ENCODE data around the gene TRAK1.

- TF ChIP-seq CTCF (IDR thresholded peaks at IDR 0.05; ENCODE audit: low read depth, low read length) (no peak), EZH2phosphoT487 (IDR thresholded peaks at IDR 0.05; ENCODE audit: low read depth) (no peak)
Observed at GRCh38 chr3:42148982-42149432, 57.9 kb downstream of the TRAK1 start.

All from OCI-LY3 (cell line).